GM21423 (cell line): ENCODE measurements around the gene UNCX.
"Not testable (repeated sequence)": the region's sequence is repeated elsewhere in the genome, so short reads cannot be mapped to it uniquely, and the experiment has no call there.

ENCODE experiments used
- ATAC-seq: cut with Tn5 transposase; IDR thresholded peaks from one replicate; pipeline ENCODE4 v1.9.1; 2021; ENCODE audit warnings: mild to moderate bottlenecking, moderate library complexity; ENCODE audit not compliant: unreplicated experiment

UNCX gene

GRCh38 chr7:1255080-1255816, 22.6 kb downstream of the UNCX start:
- ATAC-seq = no peak

GRCh38 chr7:1255817-1256340, 23.2 kb downstream of the UNCX start:
- ATAC-seq = no peak

GRCh38 chr7:1256621-1257020, 23.9 kb downstream of the UNCX start:
- ATAC-seq = no peak

GRCh38 chr7:1257221-1257620, 24.5 kb downstream of the UNCX start:
- ATAC-seq = no peak

GRCh38 chr7:1257863-1258262, 25.2 kb downstream of the UNCX start:
- no peak for ATAC-seq

GRCh38 chr7:1259621-1260243, 27.1 kb downstream of the UNCX start:
- no peak for ATAC-seq

- no peak for ATAC-seq
Measured at GRCh38 chr7:1260244-1260635, 27.6 kb downstream of the UNCX start.

GRCh38 chr7:1261036-1261435, 28.4 kb downstream of the UNCX start:
- not testable (repeated sequence) for ATAC-seq

GRCh38 chr7:1262441-1262840, 29.8 kb downstream of the UNCX start:
- ATAC-seq = no peak

GRCh38 chr7:1263391-1263951, 30.8 kb downstream of the UNCX start:
- ATAC-seq = no peak

- no peak for ATAC-seq
Measured at GRCh38 chr7:1264345-1265280, 31.9 kb downstream of the UNCX start.

GRCh38 chr7:1267016-1267900, 34.6 kb downstream of the UNCX start:
- ATAC-seq = no peak

GRCh38 chr7:1268076-1268815, 35.6 kb downstream of the UNCX start:
- no peak for ATAC-seq

GRCh38 chr7:1268866-1269265, 36.2 kb downstream of the UNCX start:
- no peak for ATAC-seq

GRCh38 chr7:1269336-1269890, 36.7 kb downstream of the UNCX start:
- ATAC-seq = no peak

GRCh38 chr7:1270181-1270580, 37.5 kb downstream of the UNCX start:
- ATAC-seq = no peak

- ATAC-seq = no peak
Measured at GRCh38 chr7:1271046-1271445, 38.4 kb downstream of the UNCX start.

GRCh38 chr7:1271656-1272055, 39.0 kb downstream of the UNCX start:
- ATAC-seq = no peak

- not testable (repeated sequence) for ATAC-seq
Measured at GRCh38 chr7:1272136-1272535, 39.5 kb downstream of the UNCX start.
